ENCODE measurements around the gene UQCRC1. TPM values are rescaled to one million over a fixed set of nuclear protein-coding genes. Genes with fewer than 3 reads are reported as not detected.

Gene UQCRC1
- total RNA-seq, 1 experiment from 2014 or later: 196 TPM

DNA sequence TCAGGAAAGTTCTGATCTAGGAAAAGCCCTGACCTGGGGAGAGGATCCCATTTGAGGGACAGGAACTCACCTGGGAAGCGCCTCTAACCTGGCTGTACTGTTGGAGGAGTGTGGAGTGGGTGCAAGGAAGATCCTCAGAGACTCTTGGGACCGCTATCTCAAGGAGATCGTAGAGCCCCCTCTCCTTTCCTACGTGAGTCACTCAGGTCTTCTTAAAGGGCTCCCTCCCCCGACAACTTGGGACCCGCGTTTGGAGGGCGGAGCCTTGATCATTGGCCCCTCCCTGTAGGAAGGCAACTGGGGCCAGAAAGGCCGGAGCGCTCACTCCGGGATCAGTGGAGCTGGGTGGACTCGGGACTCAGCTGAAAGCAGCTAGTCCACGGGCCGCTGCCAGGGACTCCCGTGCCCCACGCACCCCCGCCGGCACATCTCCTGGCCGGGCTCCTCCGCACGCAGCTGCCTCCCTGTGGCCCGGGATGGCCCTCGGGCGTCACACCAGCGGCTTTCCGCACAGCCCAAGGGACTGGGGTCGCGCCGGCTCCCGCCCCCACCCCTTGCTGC lies 25.3 kb upstream of the UQCRC1 start:
- DNase-seq (ENCODE audit: extremely low read depth, low read depth): no peak

DNA sequence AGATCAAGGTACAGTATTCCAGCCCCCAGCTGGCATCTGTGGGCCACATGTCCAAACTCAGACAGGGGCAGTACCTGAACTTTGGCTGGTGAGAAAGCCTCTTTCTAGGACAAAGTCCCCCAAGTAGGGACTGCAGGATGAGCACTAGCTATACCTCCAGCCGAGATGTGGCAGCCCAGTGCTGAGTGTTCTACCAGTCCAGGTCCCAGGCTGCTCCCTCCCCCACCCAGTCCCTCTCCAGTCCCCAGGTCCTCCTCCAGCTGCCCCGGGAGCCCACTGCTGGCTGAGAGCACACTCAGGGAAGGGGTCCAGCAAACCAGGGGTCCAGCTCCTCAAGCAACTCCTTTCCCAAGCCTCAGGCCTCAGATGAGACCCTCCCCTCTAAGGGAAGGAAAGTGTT lies 24.3 kb upstream of the UQCRC1 start:
- no peak for DNase-seq (ENCODE audit: extremely low read depth, low read depth)

- DNase-seq (ENCODE audit: extremely low read depth, low read depth): no peak
Measured at GRCh38 chr3:48633256-48633655, 23.8 kb upstream of the UQCRC1 start.

DNA sequence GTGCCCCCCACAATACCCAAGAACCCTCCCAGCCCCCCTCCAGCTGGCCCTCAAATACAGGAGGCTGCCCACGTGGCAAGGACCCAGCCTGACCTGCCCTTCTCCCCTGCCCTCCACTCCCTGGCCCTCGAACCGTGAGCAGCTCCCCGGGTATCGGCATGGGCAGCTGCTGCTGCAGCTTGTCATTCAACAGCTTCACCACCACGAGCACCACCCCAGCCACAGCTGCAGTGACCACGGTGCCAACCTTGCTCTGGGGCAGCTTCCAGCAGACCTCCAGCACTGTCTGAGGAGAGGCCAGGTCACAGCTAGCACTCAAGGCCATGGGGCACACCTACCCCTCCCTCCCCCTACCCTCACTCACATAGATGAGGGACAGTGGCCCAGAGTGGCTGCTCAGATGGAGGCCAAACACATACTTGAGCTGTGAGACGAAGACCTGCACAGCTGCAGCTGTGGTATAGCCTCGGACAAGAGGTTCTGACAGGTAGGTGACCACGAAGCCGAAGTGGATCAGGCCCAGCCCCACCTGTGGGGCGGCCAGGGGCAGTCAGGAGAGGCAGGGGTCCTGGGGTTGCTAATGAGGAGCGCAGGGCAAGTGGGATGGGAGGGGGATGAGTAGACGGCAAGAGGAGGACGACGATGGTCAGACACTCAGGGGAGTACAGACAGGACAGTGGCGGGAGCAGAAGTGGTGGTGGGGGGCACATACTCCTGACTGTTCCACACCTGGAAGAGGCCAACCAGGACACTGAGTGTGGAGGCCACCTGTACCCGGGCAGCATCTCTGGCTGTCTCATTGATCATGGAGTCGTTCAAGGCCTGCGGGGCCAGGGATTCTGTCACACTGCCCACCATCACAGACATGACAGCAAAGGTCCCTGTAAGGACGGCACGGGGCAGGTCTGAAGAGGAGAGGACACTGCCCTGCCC lies 22.3 kb upstream of the UQCRC1 start:
- no peak for DNase-seq (ENCODE audit: extremely low read depth, low read depth)

DNA sequence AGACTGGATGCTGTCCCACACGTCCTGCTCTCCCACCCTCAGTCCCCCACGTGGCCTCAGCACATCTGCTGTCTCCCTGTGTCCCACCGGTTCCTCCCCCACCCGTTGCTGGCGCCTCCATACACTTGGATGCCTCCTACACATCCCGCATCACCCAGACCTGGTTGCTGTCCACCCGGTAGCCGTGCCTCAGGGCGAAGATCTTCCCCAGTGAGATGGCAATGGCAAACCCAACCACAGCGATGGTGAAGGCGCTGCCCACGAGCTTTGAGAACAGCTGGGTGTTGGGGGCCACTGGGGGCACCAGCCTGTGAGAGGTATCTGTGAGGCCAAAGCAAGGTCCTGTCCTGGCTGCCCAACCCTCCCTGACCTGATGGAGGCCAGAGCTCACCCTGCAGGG lies 21.4 kb upstream of the UQCRC1 start:
- DNase-seq (ENCODE audit: extremely low read depth, low read depth): no peak

- DNase-seq (ENCODE audit: extremely low read depth, low read depth): no peak
Measured at GRCh38 chr3:48630407-48630806, 21.0 kb upstream of the UQCRC1 start.

- no peak for DNase-seq (ENCODE audit: extremely low read depth, low read depth)
Measured at GRCh38 chr3:48629894-48630293, 20.4 kb upstream of the UQCRC1 start.

DNA sequence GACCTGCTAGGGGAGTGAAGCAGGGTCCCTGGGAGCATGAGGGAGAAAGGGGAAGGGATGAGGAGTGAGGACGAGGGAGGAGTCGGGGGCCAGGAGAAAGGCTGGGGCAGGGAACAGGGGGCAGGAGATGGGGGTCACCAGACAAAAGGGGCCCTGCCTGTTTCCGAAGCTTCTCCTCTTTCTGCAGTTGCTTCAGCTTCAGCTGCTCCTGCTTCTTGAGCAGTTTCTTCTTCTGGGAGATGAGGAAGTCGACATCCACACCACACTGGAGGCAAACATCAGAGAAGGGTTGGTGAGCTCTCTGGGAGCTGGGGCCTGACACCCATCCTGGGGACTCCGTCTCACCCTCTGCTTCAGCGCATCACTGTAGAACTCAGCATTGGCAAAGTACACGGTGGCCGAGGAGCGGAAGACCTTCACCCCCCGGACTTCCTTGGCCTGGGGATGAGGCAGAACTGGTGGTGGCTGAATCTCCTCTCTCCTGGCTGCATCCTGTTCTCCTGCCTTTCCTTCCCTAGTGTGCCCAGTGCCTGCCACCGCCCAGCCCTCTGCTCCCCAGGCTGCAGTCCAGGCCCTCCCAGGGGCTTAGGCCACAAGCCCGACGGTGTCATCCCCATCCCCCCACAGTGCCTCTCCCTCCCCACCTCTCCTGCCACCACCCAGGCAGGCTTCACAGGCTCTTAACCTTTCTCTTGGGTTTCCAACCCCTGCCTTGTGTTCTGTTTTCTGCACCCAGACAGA lies 19.0 kb upstream of the UQCRC1 start:
- no peak for DNase-seq (ENCODE audit: extremely low read depth, low read depth)

DNA sequence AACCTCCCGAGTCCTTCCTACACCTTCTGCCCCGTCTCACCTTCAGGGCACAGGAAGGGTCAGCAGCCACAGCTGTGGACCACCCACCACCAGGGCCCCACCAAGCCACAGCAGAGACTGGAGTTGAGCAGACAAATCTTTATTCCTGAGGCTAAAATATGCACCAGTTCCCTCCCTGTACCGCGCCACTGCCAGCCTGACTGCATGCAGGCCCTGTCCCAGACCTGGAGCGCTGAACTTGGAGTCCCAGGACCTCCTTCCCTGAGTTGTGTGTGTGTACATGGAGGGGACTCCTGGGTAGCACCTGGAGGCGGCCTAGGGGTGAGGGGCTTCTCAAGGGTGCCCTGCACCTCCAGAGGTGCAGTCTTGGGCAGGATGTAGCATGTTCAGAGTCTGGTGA lies 16.2 kb upstream of the UQCRC1 start:
- DNase-seq (ENCODE audit: extremely low read depth, low read depth): no peak

- DNase-seq (ENCODE audit: extremely low read depth, low read depth): no peak
Measured at GRCh38 chr3:48624767-48625166, 15.3 kb upstream of the UQCRC1 start.

DNA sequence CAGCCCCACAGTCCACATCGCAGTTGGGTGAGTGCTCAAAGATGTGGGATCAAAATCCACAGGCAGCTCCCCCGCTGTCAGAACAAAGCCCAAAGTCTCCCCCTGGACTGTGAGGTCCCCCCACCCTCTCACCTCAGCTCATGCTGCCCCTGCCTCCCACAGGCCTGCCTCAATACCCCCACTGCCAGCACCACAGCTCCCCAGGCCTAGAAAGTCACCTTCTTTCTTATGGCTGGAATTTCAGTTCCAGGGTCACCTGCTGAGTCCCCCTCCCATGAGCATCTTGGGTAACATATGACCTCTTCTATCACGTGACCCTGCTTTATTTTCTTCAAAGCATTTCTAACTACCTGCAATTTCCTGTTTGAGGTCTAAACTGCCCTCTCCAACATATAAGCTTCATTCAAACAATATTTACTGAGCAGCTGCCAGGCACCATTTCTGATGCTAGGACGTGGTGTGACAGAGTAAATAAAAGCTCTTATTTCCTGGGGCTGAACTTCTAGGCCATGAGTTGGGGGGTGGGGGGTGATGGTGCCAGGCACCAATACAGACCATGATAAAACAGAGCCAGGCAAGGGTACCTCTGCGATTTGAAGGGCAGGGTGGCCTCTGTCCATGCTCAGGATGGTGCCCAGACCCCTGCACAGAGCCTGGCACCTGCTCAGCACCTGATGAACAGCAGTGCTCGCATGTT lies 14.6 kb upstream of the UQCRC1 start:
- DNase-seq (ENCODE audit: extremely low read depth, low read depth): no peak

DNA sequence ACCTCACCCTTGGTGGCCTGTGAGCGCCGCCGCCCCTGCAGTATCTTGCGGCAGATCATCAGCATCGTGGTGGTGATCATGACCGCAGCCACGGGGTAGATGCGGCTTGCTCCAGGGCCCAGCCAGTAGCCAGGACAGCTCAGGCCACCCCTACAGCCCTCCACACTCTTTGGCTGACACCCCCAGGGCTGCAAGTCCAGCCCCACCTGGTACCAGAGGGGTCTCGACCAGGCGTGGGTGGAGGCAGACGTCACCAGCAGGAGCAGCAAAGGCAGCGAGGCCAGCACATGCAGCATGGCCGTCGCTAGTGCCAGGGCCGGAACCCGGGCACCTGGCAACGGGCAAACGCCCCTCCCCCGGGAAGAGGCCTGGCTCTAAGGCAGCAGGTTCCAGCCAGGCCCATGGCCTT lies 12.0 kb upstream of the UQCRC1 start, which contains the start of gene TMEM89:
TMEM89 (minus strand) TSS at position 309 of the 409 bp plus-strand sequence; CDS start at position 296, 13 bp downstream.
- DNase-seq (ENCODE audit: extremely low read depth, low read depth): no peak

GRCh38 chr3:48619541-48620524 lies 10.4 kb upstream of the UQCRC1 start:
- DNase-seq (ENCODE audit: extremely low read depth, low read depth): no peak

DNA sequence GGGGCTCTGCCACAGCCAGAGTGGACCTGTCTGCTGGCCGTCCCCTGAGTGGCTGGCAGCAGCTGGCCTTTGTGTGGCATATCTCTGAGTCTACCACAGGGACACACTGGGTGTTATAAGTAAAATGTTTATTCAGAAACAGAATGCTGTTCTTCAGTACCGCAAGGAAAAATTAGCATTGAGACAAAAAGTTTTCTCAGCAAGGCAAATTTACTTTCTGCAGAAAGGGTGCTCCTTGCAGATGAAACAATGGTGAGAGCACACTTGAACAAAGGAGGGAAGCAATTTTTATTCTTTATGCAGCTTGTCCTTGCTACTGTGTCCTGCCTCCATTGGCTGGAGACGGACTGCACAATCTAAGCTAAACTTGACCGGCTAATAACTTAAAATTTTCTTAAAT lies 8.1 kb upstream of the UQCRC1 start:
- no peak for DNase-seq (ENCODE audit: extremely low read depth, low read depth)

- no peak for DNase-seq (ENCODE audit: extremely low read depth, low read depth)
Measured at GRCh38 chr3:48614044-48614443, 4.6 kb upstream of the UQCRC1 start.

GRCh38 chr3:48612309-48612708 lies 2.9 kb upstream of the UQCRC1 start:
- DNase-seq (ENCODE audit: extremely low read depth, low read depth): no peak

DNA sequence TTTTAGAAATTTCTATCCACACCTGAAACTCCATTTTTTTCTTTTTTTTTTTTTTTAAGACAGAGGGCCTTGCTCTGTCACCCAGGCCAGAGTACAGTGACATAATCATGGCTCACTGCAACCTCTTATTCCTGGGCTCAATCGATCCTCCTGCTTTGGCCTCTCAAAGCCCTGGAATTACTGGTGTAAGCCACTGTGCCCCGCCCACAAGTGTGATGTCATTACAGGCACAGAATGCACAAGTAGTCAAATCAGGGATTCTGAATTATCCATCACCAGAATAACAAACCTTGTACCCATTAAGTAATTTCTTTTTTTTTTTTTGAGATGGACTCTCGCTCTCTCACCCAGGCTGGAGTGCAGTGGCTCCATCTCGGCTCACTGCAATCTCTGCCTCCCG lies 1.9 kb downstream of the UQCRC1 start:
- DNase-seq (ENCODE audit: extremely low read depth, low read depth): no peak

- DNase-seq (ENCODE audit: extremely low read depth, low read depth): no peak
Measured at GRCh38 chr3:48601622-48601994, 7.8 kb downstream of the UQCRC1 start.

- DNase-seq (ENCODE audit: extremely low read depth, low read depth): no peak
Measured at GRCh38 chr3:48600711-48601621, 8.5 kb downstream of the UQCRC1 start.

Data from NCI-H460 (cell line).